BE2C (cell line): Measurements from ENCODE around the gene SLC18B1.
A peak's percentile ranks its signal among the peaks of the same experiment; 100 is the strongest.

Experiments used
- DNase-seq: peaks from one replicate; pipeline ENCODE4 v3.0.0-alpha.2; 2020
- H3K27me3 ChIP-seq: fragments of 250-450 bp; sonication (Bioruptor Pico); 2 replicates; pipeline ENCODE4 v1.5.1; 2020; ENCODE audit warnings: mild to moderate bottlenecking
- H3K36me3 ChIP-seq: fragments of 250-450 bp; sonication (Bioruptor Pico); 2 replicates; pipeline ENCODE4 v1.5.1; 2020; ENCODE audit warnings: mild to moderate bottlenecking
- H3K4me1 ChIP-seq: fragments of 250-450 bp; sonication (Bioruptor Pico); 2 replicates; pipeline ENCODE4 v1.5.1; 2020
- H3K4me3 ChIP-seq: 2 replicates; pipeline ENCODE4 v1.5.1; 2011; ENCODE audit warnings: low read depth, low read length
- H3K9me3 ChIP-seq: fragments of 250-450 bp; sonication (Bioruptor Pico); 2 replicates; pipeline ENCODE4 v1.5.1; 2020
- CTCF ChIP-seq: IDR thresholded peaks from 2 replicates; pipeline ENCODE4 v1.5.1; 2012; ENCODE audit warnings: mild to moderate bottlenecking, low read depth, low read length

The SLC18B1 gene

GRCh38 chr6:132805548-132805947 is 7.1 kb upstream of the SLC18B1 start:
- no peak for TF ChIP-seq CTCF
- Histone ChIP-seq H3K9me3 (no peaks in the 10 kb centered on the region), H3K4me3 (no peak overlapping the region), H3K27me3 (peaks cover 48% of the 10 kb centered on the region), H3K36me3 (no peaks in the 10 kb centered on the region), H3K4me1 (no peaks in the 10 kb centered on the region)
- DNase-seq, result no peak

- H3K27me3 ChIP-seq, result peaks cover 35% of the 10 kb centered on the region
- no peaks in the 10 kb centered on the region for H3K9me3 ChIP-seq
- no peaks in the 10 kb centered on the region for H3K36me3 ChIP-seq
- H3K4me1 ChIP-seq, result no peaks in the 10 kb centered on the region
- no peak overlapping the region for H3K4me3 ChIP-seq
- no peak for TF ChIP-seq CTCF
- DNase-seq, result no peak
Measured at GRCh38 chr6:132804251-132804650, 5.8 kb upstream of the SLC18B1 start.

GRCh38 chr6:132800656-132801055 is 2.2 kb upstream of the SLC18B1 start:
- Histone ChIP-seq H3K27me3 (peaks cover 14% of the 10 kb centered on the region), H3K4me3 (no peak overlapping the region), H3K36me3 (no peaks in the 10 kb centered on the region; the same call in 1 of the 2 replicates), H3K9me3 (no peaks in the 10 kb centered on the region), H3K4me1 (no peaks in the 10 kb centered on the region)
- DNase-seq, result no peak
- TF ChIP-seq CTCF, result no peak

GRCh38 chr6:132798869-132799538 is 567 bp upstream of the SLC18B1 start:
- no peaks in the 10 kb centered on the region for H3K4me1 ChIP-seq
- peak overlapping the region; percentile 81 for H3K4me3 ChIP-seq
- peak; percentile 97 for TF ChIP-seq CTCF
- no peaks in the 10 kb centered on the region; the same call in 1 of the 2 replicates for H3K36me3 ChIP-seq
- H3K9me3 ChIP-seq, result no peaks in the 10 kb centered on the region
- DNase-seq, result peak; percentile 74
- no peaks in the 10 kb centered on the region for H3K27me3 ChIP-seq

GRCh38 chr6:132795461-132795860 is 3.0 kb downstream of the SLC18B1 start:
- no peak for TF ChIP-seq CTCF
- H3K36me3 ChIP-seq, result peaks cover 3% of the 10 kb centered on the region; the same call in 1 of the 2 replicates
- H3K27me3 ChIP-seq, result no peaks in the 10 kb centered on the region
- no peak for DNase-seq
- no peaks in the 10 kb centered on the region for H3K9me3 ChIP-seq
- no peaks in the 10 kb centered on the region for H3K4me1 ChIP-seq
- H3K4me3 ChIP-seq, result no peak overlapping the region

DNA sequence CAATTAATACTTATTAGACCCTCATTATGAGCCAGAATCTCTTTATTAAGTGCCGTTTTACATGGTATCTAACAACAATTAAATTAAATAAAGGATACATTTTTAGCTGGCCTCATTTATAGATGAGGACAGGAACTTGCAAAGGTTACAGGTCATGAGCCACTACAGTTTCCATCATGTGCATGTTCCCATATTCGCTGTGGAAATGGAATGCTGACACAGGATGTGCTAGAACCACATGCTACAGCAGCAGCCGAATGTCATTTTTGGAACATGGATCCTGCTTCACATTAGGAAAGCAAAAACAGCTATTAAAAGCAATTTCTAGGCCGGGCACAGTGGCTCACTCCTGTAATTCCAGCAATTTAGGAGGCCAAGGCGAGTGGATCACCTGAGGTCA is 5.9 kb downstream of the SLC18B1 start:
- H3K4me3 ChIP-seq, result no peak overlapping the region
- H3K9me3 ChIP-seq, result no peaks in the 10 kb centered on the region
- no peak for TF ChIP-seq CTCF
- H3K36me3 ChIP-seq, result peaks cover 3% of the 10 kb centered on the region; the same call in 1 of the 2 replicates
- H3K4me1 ChIP-seq, result no peaks in the 10 kb centered on the region
- no peak for DNase-seq
- H3K27me3 ChIP-seq, result no peaks in the 10 kb centered on the region
